Right renal pelvis (tissue), 4 donors: ENCODE data around the gene MLST8. TPM values are rescaled to one million over a fixed set of nuclear protein-coding genes. Genes with fewer than 3 reads are reported as not detected.

Experiments used
- polyA plus RNA-seq, 4 donors: library from polyadenylated mRNA; unstranded; fragments of 120-200 nt; gene quantifications; one replicate each; pipeline ENCODE4 v1.2.1, GENCODE V29; 2013; ENCODE audit not compliant: insufficient read length in 4 of 4

Gene MLST8
- polyA plus RNA-seq, 4 donors: 43.9 to 49.5 (median 46.3) TPM

Other genes with a start within 250 kb of the MLST8 start
- 100 to 1,000 TPM; 125 to 156 (median 130) TPM for gene NDUFB10, start 245.9 kb upstream of the MLST8 start, polyA plus RNA-seq
- gene RPS2, start 240.6 kb upstream of the MLST8 start, polyA plus RNA-seq: 1,000 to 10,000 TPM; 1,839 to 2,451 (median 2,117) TPM
- not detected for gene RNF151, start 238.6 kb upstream of the MLST8 start, polyA plus RNA-seq
- gene TBL3, start 233.4 kb upstream of the MLST8 start, polyA plus RNA-seq: 10 to 100 TPM; 26.0 to 47.2 (median 35.0) TPM
- under 1 TPM; 0.52 to 0.97 (median 0.65) TPM for gene NOXO1, start 224.0 kb upstream of the MLST8 start, polyA plus RNA-seq
- 10 to 100 TPM; 24.2 to 36.0 (median 27.1) TPM for gene GFER, start 221.3 kb upstream of the MLST8 start, polyA plus RNA-seq
- gene SYNGR3, start 215.5 kb upstream of the MLST8 start, polyA plus RNA-seq: 1 to 10 TPM; 1.2 to 2.6 (median 2.3) TPM
- gene ZNF598, start 195.6 kb upstream of the MLST8 start, polyA plus RNA-seq: 10 to 100 TPM; 17.6 to 27.5 (median 18.1) TPM
- gene NPW, start 185.7 kb upstream of the MLST8 start, polyA plus RNA-seq: 10 to 100 TPM in 1 of 4 donors, 1 to 10 TPM in 3; 3.8 to 10.3 (median 5.5) TPM
- gene NHERF2, start 178.6 kb upstream of the MLST8 start, polyA plus RNA-seq: 100 to 1,000 TPM; 117 to 185 (median 126) TPM
- 10 to 100 TPM; 17.6 to 26.6 (median 19.0) TPM for gene NTHL1, start 157.6 kb upstream of the MLST8 start, polyA plus RNA-seq
- gene TSC2, start 157.5 kb upstream of the MLST8 start, polyA plus RNA-seq: 100 to 1,000 TPM; 121 to 152 (median 136) TPM
- 100 to 1,000 TPM in 1 of 4 donors, 10 to 100 TPM in 3; 55.0 to 101 (median 69.2) TPM for gene PKD1, start 69.6 kb upstream of the MLST8 start, polyA plus RNA-seq
- 1 to 10 TPM; 2.0 to 3.5 (median 2.4) TPM for gene RAB26, start 56.8 kb upstream of the MLST8 start, polyA plus RNA-seq
- 10 to 100 TPM; 53.7 to 63.4 (median 57.5) TPM for gene TRAF7, start 49.7 kb upstream of the MLST8 start, polyA plus RNA-seq
- 1 to 10 TPM; 1.2 to 3.1 (median 1.4) TPM for gene CASKIN1, start 8.8 kb upstream of the MLST8 start, polyA plus RNA-seq
- 1 to 10 TPM; 4.1 to 9.2 (median 5.4) TPM for gene BRICD5, start 5.4 kb downstream of the MLST8 start, polyA plus RNA-seq
- gene PGP, start 9.4 kb downstream of the MLST8 start, polyA plus RNA-seq: 10 to 100 TPM; 12.7 to 15.5 (median 14.1) TPM
- gene E4F1, start 18.1 kb downstream of the MLST8 start, polyA plus RNA-seq: 10 to 100 TPM; 15.9 to 25.4 (median 16.8) TPM
- gene DNASE1L2, start 31.0 kb downstream of the MLST8 start, polyA plus RNA-seq: 1 to 10 TPM in 2 of 4 donors, under 1 TPM in 2; 0.86 to 1.8 (median 0.95) TPM
- gene ECI1, start 46.1 kb downstream of the MLST8 start, polyA plus RNA-seq: 100 to 1,000 TPM in 1 of 4 donors, 10 to 100 TPM in 3; 57.6 to 101 (median 69.3) TPM
- 100 to 1,000 TPM; 184 to 221 (median 195) TPM for gene RNPS1, start 62.7 kb downstream of the MLST8 start, polyA plus RNA-seq
- gene ABCA3, start 135.3 kb downstream of the MLST8 start, polyA plus RNA-seq: 1 to 10 TPM; 5.2 to 6.7 (median 5.7) TPM
- gene CCNF, start 224.0 kb downstream of the MLST8 start, polyA plus RNA-seq: 10 to 100 TPM in 2 of 4 donors, 1 to 10 TPM in 2; 9.5 to 11.3 (median 10.1) TPM